ENCODE results near the gene CARD10. TPM values are rescaled to one million over a fixed set of nuclear protein-coding genes. Genes with fewer than 3 reads are reported as not detected.

CARD10 gene
- polyA plus RNA-seq (2011; rRNA removed) = 5.8 and 9.6 TPM in 2 replicates
- polyA minus RNA-seq (2011; rRNA and poly(A)+ RNA removed) = 8.6 and 10.7 TPM in 2 replicates

- Histone ChIP-seq H3K27me3 (ENCODE audit: control insufficient read depth, insufficient read depth, low read length) (no peaks in the 10 kb centered on the region), H3K9me3 (ENCODE audit: control insufficient read depth, insufficient read depth, low read length) (no peaks in the 10 kb centered on the region; the same call in 1 of the 2 replicates), H3K27ac (ENCODE audit: low read depth, low read length) (no peak within 1 kb of the TSS), H3K4me3 (ENCODE audit: low read depth, low read length) (peak within 1 kb of the TSS; percentile 69)
- no peak for TF ChIP-seq CTCF (IDR thresholded peaks at IDR 0.05; ENCODE audit: low read depth, low read length)
- ChIA-PET POLR2A (interaction anchor here (0.6 kb wide), 1 partner anchor 144 kb away, joined by 3 read pairs; no protein-coding TSS in a partner anchor), CTCF (interaction anchor here (0.6 kb wide), 1 partner anchor 218 kb away, joined by 4 read pairs; no protein-coding TSS in a partner anchor)
- DNase-seq (ENCODE audit: low read depth, low spot score) = no peak
Measured at GRCh38 chr22:37519268-37520195, at the start of gene CARD10. CARD10 (minus strand) TSS chr22:37519415; CDS start chr22:37519200, 215 bp downstream.

DNA sequence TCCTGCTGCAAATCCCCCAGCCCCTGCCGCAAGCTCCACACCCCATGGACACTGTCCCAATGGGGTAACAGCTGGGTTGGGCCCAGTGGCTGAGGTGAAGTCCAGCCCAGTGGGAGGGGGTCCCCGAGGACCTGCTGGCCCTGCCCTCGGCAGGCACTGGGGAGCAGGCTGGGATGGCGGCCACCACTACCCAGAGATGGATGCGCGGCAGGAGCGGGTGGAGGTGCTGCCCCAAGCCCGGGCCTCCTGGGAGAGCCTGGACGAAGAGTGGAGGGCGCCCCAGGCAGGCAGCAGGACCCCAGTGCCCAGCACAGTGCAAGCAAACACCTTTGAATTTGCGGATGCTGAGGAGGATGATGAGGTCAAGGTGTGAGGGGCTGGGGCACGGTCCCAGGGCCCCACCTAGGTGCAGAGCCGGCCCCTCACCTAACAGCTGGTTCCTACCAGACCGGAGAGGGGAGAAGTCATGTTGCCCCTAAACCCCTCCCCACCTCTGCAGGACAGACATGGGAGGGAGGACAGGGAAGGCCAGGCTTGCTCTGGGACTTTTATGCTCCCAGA lies 49.3 kb upstream of the CARD10 start:
- Histone ChIP-seq H3K27ac (ENCODE audit: low read depth, low read length) (no peak overlapping the region), H3K4me3 (ENCODE audit: low read depth, low read length) (no peak overlapping the region), H3K9me3 (ENCODE audit: control insufficient read depth, insufficient read depth, low read length) (no peaks in the 10 kb centered on the region; the same call in 1 of the 2 replicates), H3K27me3 (ENCODE audit: control insufficient read depth, insufficient read depth, low read length) (no peaks in the 10 kb centered on the region)
- no peak for DNase-seq (ENCODE audit: low read depth, low spot score)
- ChIA-PET POLR2A (no interaction called here), CTCF (interaction anchor here (0.5 to 12.0 kb wide), 4 partner anchors 22 to 1135 kb away, joined by 3 to 375 read pairs (median 34); no protein-coding TSS in a partner anchor)
- no peak for TF ChIP-seq CTCF (IDR thresholded peaks at IDR 0.05; ENCODE audit: low read depth, low read length)

GRCh38 chr22:37568012-37568411 lies 48.8 kb upstream of the CARD10 start:
- ChIA-PET POLR2A (no interaction called here), CTCF (interaction anchor here (0.5 to 12.0 kb wide), 9 partner anchors 9 to 1135 kb away, joined by 3 to 375 read pairs (median 5); no protein-coding TSS in a partner anchor)
- no peak overlapping the region for H3K4me3 ChIP-seq (ENCODE audit: low read depth, low read length)
- H3K9me3 ChIP-seq (ENCODE audit: control insufficient read depth, insufficient read depth, low read length) = no peaks in the 10 kb centered on the region; the same call in 1 of the 2 replicates
- DNase-seq (ENCODE audit: low read depth, low spot score) = no peak
- no peak for TF ChIP-seq CTCF (IDR thresholded peaks at IDR 0.05; ENCODE audit: low read depth, low read length)
- no peak overlapping the region for H3K27ac ChIP-seq (ENCODE audit: low read depth, low read length)
- H3K27me3 ChIP-seq (ENCODE audit: control insufficient read depth, insufficient read depth, low read length) = no peaks in the 10 kb centered on the region

- DNase-seq (ENCODE audit: low read depth, low spot score) = no peak
- H3K27ac ChIP-seq (ENCODE audit: low read depth, low read length) = peak overlapping the region; percentile 11
- POLR2A ChIA-PET = interaction anchor here (0.9 to 1.0 kb wide), 2 partner anchors 16 to 20 kb away, joined by 3 to 5 read pairs; no protein-coding TSS in a partner anchor
Measured at GRCh38 chr22:37566903-37567798, 47.9 kb upstream of the CARD10 start.

More at GRCh38 chr22:37566903-37567798, 47.9 kb upstream of the CARD10 start:
- peak; percentile 85 for TF ChIP-seq CTCF (IDR thresholded peaks at IDR 0.05; ENCODE audit: low read depth, low read length)
- no peaks in the 10 kb centered on the region for H3K27me3 ChIP-seq (ENCODE audit: control insufficient read depth, insufficient read depth, low read length)
- no peaks in the 10 kb centered on the region; the same call in 1 of the 2 replicates for H3K9me3 ChIP-seq (ENCODE audit: control insufficient read depth, insufficient read depth, low read length)
- H3K4me3 ChIP-seq (ENCODE audit: low read depth, low read length) = no peak overlapping the region
- CTCF ChIA-PET = interaction anchor here (0.6 to 12.0 kb wide), 14 partner anchors 9 to 299 kb away, joined by 3 to 375 read pairs (median 5); partner anchors contain the start of genes GGA1 and LGALS2

All from AG04450 (cell line).